Left hindlimb (tissue), 1 donor: Measurements from ENCODE around the gene HOXC10.

Experiments
- DNase-seq: peaks from one replicate; pipeline ENCODE4 v3.0.0-alpha.2; 2018

HOXC10 gene

DNA sequence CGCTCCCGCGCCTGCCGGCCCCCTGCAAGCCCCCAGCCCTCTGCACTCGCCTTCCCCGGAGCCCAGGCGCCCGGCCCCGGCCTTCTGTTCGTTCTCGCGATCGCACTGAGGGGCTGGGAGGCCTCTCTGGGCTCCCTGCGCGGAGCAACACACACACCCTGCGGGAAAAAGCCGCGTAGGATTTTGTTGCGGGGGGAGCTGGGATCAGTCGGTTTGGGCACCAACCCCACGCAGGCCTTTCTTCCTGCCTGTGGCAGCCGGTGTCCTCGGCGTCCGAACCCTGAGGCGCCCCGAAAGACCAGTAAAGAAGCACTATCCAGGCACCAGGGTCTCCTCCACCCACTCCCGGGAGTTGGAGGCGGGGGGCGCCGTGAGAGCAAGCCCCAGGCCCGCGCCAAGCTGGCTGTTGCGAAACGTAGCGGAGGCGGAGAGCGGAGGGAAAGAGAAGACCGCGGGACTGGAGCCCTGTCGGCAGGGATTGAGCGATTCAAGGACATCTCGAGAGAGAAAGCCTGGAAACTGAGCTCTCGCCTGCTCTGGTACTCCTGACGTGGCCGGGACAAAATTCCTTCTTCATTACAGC is 46.0 kb downstream of the HOXC10 start:
- DNase-seq, result peak; percentile 45

DNA sequence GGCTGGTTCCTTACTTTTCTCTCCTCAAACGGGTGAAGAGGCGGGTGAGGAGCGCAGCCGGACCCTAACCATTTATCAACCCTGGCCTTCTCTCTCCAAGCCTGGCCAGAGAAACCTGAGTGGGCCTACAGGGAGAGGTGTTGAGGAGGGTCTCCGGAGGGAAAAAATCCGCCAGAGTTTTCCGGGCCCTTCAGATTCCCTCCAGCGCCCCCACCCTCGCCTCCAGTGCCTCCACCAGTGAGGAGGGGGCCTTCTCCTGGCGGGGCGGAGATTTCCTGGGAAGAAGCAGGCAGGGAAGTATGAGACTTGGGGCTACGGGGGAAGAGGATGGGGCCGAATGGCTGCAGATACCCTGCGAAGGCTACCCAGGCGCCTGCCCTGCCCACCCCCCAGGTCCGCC is 46.5 kb downstream of the HOXC10 start:
- peak; percentile 36 for DNase-seq

DNA sequence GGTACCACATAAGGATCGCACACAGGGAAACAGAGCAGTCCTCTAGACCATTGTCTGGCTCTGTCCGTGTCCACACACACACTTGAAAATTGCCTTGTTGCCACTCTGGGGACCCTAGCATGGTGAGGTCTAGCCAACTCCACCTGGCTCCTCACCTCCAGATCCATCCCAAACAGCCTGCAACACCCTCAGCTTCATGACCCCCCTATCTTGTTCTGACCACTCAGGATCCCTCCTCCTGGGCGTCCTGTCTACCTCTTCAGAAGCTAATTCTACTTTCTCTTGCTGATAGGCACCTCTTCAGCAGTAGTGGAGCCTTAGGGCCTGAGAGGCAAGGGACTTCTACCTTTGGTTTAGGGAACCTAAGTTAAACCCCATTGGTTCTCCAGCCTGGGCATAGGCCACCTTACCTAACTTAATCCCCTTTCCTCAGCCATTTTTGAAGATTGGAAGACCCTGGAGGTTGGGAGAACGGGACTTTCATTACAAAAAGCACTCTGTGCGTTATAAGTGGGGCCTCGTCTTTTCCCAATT is 47.2 kb downstream of the HOXC10 start:
- peak; percentile 24 for DNase-seq

DNA sequence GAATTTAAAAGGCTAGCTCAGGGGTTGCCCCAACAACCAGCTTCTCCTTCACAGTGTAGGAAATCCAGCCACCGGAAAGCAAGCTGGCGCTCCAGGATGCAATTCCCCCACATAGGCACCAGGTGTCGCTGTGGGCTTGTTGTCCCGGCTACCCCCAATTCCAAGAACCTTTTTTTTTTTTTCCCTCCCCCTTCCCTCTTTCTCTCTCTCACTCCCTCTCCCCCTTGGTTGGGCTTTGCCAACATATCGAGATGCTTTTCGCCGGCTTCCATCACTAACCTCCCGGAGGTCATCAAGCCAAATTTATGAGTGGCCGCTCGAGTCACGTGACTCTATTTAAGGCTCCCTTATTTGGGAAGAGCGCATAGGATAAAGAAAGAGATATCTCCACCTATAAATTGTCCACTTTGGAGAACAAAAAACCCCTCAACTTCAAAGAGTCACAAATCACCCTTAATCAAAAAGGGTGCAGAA is 47.7 kb downstream of the HOXC10 start, which contains the start of gene HOXC5:
TSS of gene HOXC5 (plus strand) at position 424 of the 474 bp plus-strand sequence. CDS start 73 bp downstream, outside the sequence.
- peak; percentile 87 for DNase-seq

DNA sequence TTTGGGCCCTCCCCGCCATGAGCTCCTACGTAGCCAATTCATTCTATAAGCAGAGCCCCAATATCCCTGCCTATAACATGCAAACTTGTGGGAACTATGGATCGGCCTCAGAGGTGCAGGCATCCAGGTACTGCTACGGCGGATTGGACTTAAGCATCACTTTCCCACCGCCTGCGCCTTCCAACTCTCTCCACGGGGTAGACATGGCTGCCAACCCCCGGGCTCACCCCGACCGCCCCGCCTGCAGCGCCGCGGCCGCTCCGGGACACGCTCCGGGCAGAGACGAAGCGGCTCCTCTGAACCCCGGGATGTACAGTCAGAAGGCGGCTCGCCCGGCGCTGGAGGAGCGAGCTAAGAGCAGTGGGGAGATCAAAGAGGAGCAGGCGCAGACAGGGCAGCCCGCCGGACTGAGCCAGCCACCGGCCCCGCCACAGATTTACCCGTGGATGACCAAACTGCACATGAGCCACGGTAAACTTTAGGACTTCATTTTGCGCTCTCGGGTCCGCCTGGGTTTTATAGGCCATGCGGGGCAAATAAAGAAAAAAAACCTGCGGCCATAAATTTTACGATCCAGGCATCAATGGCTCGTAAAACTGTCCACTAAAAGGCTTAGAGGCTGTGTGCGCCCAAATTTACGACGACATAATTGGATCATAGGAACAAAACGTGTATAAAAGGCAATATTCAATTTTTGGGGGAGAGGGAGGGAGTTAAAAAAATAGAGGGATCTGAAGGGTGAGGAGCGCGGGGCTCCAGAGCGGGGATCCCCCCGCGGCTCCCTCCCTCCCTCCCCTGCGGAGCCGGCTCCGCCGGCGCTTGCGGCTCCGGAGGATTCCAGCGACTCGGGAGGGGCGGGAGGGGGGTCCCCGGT is 48.4 kb downstream of the HOXC10 start:
- DNase-seq, result peak; percentile 78

DNA sequence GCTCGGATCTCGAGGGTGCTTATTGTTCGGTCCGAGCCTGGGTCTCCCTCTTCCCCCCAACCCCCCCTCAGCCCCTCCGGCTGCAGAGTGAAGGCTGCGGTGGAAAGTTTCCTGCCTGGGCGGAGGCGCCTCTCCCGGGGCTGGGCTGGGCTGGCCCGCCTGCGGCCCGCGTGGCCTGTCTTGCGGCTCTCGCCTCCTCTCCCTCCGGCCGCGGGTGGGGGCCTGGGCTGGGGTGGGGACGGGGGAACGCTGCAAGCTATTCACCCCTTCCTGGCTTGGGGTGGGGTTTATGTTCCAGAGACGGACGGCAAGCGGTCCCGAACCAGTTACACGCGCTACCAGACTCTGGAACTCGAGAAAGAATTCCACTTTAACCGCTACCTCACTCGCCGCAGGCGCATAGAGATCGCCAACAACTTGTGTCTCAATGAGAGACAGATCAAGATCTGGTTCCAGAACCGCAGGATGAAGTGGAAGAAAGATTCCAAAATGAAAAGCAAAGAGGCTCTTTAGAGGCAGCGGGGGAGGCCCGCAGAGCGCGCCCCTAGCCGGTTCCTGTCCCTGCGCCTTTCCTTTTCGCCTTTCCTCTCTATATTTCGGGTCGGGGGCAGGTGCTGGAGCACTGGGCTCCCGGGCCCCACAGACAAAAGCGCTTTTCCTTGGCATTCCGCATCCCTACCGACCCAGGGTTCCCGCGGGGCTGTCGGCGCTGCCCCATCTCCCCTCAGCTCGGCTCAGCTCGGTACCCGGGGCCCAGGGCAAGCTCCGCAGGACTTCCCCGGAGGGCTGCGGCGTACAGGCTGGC is 49.2 kb downstream of the HOXC10 start:
- peak; percentile 80 for DNase-seq

DNA sequence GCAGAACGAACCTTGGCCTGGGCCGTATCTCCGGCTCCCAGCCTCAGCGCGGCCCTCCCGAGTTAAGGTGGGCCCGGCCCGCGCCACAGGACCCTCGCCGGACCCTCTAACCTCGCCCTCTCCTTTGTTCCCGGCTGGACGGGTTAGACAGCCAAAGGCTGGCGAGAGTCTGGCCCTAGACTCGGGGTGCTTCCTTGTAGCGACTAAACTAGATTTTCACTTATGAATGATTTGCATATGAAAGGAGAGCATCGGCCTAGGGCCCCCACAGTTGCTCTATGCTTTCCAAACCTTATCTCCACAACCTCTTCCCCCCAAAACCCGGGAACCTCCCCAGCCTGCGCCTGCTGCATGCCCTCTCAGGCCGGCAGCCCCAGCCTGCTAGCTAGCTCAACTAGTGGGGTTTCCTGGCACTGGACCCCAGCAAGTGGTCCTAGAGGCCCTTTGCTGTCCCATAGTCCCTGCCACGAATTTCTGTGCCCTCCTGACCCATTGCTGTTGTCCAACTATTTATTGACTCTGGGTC is 49.9 kb downstream of the HOXC10 start:
- DNase-seq, result peak; percentile 29

DNA sequence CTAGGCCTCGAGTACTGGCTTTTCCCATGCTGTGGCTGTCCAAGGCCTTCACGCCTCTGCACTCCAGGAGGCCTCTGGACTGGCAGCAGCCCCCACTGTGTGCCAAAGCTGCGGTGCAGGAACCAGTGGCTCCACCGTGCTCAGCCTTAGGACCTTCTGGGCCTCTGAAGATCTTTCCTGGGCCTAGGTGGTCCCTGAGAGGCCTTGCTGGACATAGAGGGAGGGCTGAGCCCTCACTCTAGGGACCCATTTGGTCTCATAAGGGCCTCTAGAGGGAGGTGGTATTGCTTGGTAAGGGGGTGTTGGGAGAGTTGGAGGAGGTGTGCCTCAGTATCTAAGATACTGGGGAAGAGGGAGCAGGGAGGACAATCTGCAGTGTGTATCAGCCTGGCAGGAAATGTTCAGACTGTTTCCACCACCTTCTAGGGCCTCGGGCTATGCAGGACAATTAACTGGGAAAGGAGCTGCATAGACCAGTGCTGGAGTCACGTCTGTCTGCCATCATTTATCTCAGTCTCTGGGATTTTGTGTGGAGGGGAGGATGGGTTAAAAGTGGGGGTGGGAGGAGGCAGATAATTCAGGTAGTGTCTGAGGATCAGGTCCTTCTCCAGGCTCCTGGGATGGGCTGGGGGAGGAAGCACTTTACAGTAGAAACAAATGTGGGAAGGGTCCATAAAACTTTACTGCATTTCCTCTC is 50.8 kb downstream of the HOXC10 start:
- DNase-seq, result peak; percentile 26

DNA sequence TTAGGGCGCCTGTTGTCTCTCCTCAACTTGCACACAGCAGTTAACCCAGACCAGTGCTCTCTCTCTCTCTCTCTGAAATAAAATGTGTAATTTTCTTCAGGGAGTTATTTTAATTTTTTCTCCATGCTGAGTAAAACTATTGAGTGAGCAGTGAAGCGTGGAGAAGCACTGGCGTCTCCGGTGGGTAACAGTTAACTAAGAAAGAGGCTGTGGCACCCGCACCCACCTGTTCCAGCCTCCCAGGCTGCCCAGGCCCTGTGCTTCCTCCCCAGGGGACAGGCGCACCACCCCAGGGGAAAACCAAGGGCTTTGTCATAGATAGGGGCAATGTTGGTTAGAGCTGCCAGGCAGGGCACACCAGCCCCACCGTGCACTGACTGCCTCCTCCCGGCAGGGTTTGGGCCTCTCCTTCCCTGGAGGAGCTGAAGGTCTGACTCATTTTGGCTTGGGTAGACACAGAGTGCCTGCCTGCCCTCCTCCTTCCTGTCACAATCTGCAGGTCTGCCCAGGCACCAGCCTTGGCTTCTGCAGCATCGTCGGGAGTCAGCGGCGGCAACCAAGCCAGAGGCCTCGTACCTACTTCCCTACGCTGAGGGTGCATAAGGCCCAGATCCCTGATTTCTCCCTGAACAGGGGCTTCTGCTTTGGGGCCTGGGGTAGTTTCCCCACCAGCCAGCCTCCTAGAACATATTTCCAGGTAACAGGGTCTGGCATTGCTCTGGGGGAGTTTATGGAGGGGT is 51.8 kb downstream of the HOXC10 start:
- peak; percentile 48 for DNase-seq

DNA sequence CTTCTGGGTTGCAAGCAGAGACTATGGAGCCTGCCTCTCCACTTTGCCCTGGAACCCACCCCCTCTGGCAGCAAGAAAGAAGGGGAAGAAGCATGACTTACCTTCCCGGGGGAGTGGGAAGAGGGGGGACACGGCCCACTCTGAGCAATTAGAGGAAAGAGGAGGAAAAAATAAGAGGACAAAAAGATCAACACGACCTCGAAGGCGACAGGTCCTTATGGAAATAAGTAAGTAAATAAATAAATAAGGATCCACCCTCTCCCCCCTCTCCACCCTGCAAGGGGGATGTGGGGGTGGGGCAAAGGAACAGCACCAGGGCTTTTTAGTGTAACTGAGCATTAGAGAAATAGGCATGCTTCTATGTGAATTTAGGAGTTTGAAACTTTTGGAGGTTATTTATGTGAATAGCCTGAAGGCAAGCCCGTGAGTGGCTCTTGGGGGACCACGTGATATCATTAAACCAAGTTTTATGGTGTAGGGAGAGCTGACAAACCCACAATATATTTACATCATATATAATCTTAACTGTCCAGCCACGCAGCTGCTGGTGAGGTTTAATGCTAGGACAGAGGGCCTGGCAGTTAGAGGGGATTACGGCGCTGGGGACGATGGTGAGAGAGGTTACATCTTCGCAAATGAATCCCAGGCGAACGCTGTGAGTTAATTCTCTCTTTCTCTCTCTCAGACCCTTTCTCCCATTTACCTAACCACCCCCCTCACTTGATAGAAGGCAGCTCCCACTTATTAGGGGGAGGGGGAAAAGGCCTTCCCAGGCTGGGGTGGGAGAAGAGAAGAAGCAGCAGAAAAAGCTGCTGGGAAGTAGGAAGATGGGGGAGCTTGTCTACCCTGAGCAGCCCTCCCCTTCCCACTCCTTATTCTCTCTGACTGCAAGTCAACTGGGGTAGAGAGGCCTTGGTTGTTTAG is 52.7 kb downstream of the HOXC10 start:
- peak; percentile 70 for DNase-seq

DNA sequence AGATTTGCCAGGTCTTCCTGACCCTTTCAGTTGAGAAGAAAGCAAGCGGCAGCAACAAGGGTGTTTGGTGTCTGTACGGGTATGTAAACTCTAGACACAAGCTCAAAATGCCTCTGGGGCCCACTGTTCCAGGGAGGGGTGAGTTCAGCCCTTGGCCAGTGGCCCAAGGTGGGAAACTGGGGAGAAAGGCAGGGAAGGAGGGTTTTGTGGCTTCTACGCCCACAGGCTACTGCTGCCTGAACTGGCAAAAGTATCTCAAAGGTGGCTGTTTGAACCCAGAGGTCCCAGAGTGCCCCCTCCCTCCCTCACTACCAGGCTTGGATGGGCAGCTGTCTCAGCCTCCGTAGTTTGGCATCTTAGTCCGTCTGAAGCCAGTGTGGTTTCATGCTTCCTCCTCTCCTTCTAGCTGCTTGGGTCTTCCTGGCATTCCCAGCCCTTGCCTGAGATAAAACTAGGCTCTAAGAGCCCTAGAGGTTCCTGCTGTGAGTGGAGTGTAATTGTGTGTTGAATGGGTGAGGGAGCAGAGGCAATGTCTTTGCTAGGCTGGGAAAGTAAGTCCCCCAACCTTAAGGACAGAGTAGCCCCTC is 53.4 kb downstream of the HOXC10 start:
- peak; percentile 64 for DNase-seq

DNA sequence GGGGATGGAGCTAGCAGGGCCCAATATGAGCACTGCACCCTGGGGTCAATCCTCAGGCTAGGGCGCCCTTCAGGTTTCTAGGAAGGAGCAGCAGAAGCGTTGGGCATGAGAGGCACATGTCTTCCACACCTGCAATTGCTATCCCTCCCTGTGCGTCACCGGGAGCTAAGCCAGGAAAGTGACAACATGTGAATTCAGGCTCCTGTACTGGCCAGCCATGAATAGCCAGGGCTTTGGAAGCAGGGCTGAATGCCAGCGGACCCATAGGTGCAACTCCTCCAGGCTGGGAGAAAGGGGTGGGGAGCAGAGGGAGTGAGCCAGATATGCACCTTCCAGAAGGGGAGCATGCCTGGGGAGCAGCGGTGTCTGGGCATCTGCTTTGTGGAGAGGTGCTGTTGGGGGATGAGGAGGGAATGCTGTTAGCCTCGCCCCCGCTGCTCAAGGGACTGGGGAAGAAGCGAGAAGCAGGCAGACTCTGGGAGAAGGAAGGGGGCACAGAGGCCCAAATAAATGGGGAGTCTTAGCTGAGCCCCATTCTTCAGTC is 54.0 kb downstream of the HOXC10 start:
- DNase-seq, result peak; percentile 83

DNA sequence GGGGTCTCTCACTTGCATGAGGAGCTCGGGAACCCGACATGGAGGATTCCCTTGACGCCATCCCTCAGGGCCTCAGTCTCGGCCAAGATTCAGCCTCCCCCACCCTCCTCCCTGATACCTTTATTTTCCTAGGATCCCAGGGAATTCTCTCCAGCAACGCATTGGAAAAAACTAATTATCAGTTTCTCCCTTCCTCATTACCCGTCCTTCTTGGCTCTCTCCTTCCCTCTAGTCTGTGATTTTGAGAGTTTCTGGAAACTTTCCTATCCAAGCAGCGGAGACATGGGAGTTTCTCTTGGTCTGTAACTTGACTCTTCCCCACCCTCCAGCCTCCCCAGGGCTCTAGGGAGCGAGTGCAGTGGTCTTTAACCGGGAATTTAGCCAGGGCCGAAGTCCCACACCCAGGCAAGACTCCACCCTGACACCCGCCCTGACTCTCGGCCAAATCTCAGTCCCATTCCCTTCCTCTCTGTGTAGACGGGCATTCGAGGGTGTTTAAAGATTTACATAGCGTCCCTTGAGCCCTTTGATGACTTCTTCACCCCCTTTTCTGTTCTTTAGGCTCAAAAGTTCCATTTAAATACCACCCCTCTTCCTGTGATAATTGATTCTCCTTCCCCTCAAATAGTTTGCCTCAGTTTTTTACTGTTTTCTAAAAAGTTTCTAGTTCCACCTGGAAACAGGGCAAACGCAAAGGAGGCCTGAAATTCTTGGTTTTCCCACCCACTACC is 54.6 kb downstream of the HOXC10 start:
- peak; percentile 91 for DNase-seq
